SKM-1 treated with dmso at 0.1 percent for 144 hours (cell line): ENCODE measurements around the gene SLC26A6.
A peak's percentile ranks its signal among the peaks of the same experiment; 100 is the strongest.

Experiments used
- DNase-seq: peaks from one replicate; lab custom pipeline; 2025; ENCODE audit not compliant: unreplicated experiment; lab: John Stamatoyannopoulos, UW

The SLC26A6 gene

DNA sequence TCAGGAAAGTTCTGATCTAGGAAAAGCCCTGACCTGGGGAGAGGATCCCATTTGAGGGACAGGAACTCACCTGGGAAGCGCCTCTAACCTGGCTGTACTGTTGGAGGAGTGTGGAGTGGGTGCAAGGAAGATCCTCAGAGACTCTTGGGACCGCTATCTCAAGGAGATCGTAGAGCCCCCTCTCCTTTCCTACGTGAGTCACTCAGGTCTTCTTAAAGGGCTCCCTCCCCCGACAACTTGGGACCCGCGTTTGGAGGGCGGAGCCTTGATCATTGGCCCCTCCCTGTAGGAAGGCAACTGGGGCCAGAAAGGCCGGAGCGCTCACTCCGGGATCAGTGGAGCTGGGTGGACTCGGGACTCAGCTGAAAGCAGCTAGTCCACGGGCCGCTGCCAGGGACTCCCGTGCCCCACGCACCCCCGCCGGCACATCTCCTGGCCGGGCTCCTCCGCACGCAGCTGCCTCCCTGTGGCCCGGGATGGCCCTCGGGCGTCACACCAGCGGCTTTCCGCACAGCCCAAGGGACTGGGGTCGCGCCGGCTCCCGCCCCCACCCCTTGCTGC is 520 bp downstream of the SLC26A6 start:
- DNase-seq = peak; percentile 13

GRCh38 chr3:48633743-48634142 is 1.5 kb downstream of the SLC26A6 start:
- DNase-seq = no peak

DNA sequence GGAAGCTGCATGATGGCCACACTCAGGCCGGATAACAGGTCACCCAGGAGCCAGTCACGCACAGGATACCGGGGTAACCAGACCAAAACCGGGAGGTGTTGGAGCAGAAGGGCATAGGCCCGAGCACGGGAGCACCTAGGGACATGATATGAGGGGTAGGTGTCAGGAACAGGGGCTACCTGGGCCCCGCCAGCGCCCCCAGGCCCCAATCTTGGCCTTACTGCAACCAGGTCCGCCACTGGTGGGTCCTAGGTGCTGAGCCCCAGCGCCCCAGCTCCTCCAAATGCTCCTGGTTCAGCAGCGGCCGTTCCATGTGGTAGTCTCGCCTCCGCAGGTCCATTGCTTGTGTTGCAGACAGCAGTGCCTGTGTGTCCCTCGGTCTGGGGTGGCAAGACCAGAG is 2.0 kb downstream of the SLC26A6 start:
- no peak for DNase-seq

GRCh38 chr3:48631516-48632448 is 3.5 kb downstream of the SLC26A6 start:
- no peak for DNase-seq

- DNase-seq = no peak
Observed at GRCh38 chr3:48630833-48631232, 4.4 kb downstream of the SLC26A6 start.

GRCh38 chr3:48630407-48630806 is 4.9 kb downstream of the SLC26A6 start:
- DNase-seq = no peak

DNA sequence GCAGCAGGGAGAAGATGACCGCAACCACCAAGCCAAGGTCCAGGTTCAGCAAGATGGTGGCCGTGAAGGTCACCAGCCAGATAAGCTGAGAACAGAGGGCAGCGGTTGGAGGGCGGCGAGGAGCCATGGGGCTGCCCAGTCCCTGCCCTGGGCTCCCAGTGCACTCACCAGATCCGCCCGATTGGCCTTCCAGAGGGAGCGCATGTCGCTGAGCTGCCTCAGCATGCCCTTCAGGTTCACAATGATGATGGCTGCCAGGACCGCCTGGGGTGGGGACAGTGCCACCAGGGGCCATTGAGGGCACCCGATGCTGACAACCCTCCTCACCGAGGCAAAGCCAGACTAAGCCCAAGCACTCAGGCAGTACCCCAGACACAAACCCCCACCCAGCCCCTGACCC is 5.4 kb downstream of the SLC26A6 start:
- no peak for DNase-seq

DNA sequence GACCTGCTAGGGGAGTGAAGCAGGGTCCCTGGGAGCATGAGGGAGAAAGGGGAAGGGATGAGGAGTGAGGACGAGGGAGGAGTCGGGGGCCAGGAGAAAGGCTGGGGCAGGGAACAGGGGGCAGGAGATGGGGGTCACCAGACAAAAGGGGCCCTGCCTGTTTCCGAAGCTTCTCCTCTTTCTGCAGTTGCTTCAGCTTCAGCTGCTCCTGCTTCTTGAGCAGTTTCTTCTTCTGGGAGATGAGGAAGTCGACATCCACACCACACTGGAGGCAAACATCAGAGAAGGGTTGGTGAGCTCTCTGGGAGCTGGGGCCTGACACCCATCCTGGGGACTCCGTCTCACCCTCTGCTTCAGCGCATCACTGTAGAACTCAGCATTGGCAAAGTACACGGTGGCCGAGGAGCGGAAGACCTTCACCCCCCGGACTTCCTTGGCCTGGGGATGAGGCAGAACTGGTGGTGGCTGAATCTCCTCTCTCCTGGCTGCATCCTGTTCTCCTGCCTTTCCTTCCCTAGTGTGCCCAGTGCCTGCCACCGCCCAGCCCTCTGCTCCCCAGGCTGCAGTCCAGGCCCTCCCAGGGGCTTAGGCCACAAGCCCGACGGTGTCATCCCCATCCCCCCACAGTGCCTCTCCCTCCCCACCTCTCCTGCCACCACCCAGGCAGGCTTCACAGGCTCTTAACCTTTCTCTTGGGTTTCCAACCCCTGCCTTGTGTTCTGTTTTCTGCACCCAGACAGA is 6.8 kb downstream of the SLC26A6 start:
- DNase-seq = no peak

- no peak for DNase-seq
Observed at GRCh38 chr3:48625600-48625999, 9.7 kb downstream of the SLC26A6 start.

- no peak for DNase-seq
Observed at GRCh38 chr3:48624767-48625166, 10.5 kb downstream of the SLC26A6 start.

GRCh38 chr3:48623851-48624547 is 11.3 kb downstream of the SLC26A6 start:
- DNase-seq = no peak

GRCh38 chr3:48621461-48621869 is 13.8 kb downstream of the SLC26A6 start, which contains the start of gene TMEM89:
Gene TMEM89, minus strand, starts transcription at chr3:48621769. Its CDS starts 13 bp downstream, at chr3:48621756.
- DNase-seq = no peak

- DNase-seq = no peak
Observed at GRCh38 chr3:48619541-48620524, 15.4 kb downstream of the SLC26A6 start.

DNA sequence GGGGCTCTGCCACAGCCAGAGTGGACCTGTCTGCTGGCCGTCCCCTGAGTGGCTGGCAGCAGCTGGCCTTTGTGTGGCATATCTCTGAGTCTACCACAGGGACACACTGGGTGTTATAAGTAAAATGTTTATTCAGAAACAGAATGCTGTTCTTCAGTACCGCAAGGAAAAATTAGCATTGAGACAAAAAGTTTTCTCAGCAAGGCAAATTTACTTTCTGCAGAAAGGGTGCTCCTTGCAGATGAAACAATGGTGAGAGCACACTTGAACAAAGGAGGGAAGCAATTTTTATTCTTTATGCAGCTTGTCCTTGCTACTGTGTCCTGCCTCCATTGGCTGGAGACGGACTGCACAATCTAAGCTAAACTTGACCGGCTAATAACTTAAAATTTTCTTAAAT is 17.7 kb downstream of the SLC26A6 start:
- DNase-seq = no peak

DNA sequence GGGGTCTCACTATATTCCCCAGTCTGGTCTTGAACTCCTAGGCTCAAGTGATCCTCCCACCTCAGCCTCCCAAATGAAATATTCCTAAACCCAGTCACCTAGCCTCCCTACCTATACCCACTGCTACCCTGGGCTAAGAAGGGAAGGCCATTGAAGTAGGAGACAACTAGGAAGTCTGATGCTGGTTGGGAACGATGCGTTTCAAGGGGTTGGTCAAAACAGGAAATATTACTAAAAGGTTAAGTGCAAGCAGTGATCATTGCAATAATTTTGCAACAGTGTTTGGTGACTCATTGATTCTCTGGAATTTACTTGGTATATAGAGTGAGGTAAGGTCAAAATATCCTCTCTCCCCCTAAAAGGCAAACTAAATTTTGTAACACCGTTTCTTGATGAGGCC is 21.2 kb downstream of the SLC26A6 start:
- DNase-seq = peak; percentile 81

DNA sequence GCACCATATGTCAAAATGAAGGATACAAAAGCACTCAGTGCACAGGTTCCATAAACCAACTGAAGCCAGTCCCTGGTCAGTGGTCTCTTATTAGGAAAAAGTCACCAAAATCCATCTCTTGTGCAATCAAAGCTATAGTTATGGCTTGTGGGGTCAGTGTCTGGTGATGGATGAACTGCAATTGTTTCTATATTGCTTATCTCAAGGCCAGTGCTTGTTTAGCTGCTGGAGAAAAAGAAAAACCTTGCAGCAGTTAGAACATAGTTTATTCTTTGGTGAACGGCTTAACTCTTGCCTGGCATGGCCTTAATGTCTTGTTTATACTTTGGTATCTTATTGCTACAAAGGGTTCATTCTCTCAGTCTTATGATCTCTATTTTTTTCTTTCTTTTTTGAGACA is 23.0 kb downstream of the SLC26A6 start:
- DNase-seq = no peak

GRCh38 chr3:48609088-48610005 is 25.9 kb downstream of the SLC26A6 start, which contains the start of gene UQCRC1:
Gene UQCRC1, minus strand, starts transcription at chr3:48609646. Its CDS starts 26 bp downstream, at chr3:48609620.
- DNase-seq = peak; percentile 95

- DNase-seq = no peak
Observed at GRCh38 chr3:48607519-48607918, 27.7 kb downstream of the SLC26A6 start.

GRCh38 chr3:48601622-48601994 is 33.7 kb downstream of the SLC26A6 start:
- no peak for DNase-seq
